NOMO-1 treated with dmso at 0.1 percent for 144 hours (cell line): ENCODE measurements around the gene LTBP2.

Experiments used
- DNase-seq: peaks from one replicate; lab custom pipeline; 2025; ENCODE audit not compliant: unreplicated experiment; lab: John Stamatoyannopoulos, UW

Gene LTBP2

GRCh38 chr14:74573421-74574089 lies 38.5 kb downstream of the LTBP2 start:
- no peak for DNase-seq

DNA sequence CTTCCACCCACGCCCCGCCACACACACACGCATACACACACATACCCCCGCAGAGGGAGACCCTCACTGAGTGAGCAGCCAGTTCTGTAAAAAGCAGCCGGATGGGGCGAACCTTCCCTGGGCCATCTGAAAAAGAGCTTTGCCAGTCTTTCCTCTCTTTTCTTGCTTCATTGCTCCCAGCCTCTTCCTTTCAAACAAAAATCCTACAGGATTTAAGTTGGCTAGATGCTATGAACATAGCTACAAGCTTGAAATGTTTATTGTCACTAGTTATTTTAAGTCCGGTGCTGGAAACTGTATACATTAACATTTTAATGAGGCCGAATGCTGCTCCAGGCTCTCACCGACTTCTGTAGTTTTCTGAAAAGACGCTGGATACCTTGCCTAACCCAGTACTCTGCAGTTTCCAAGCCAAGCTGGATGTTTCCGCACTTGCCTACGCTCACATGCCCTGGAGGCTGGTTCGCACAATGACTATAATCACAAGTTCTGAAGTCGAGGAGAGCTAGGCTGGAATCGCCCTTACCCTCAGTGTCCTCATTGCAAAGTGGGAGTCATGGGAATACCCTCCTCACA lies 39.2 kb downstream of the LTBP2 start:
- no peak for DNase-seq

- DNase-seq, result peak; percentile 34
Measured at GRCh38 chr14:74571901-74572725, 39.9 kb downstream of the LTBP2 start.

DNA sequence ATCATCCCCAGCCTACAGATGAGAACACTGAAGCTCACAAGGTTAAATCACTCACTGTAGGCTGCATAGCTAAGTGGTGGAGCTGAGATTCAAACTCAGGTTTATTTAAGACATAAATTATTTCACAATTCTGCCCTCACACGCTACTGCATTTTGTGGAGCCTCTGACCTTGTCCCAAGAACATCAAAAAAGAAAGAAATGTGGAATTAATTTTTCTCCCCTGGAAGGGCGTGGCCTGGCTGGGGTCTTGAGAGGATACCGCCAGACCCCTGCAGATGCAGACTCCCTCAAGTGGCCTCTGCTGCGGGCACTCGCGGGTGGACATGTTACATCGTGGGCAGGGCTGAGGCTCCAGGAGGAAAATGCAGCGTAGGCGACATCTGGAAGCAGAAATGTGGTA lies 40.6 kb downstream of the LTBP2 start:
- no peak for DNase-seq

GRCh38 chr14:74570696-74571095 lies 41.3 kb downstream of the LTBP2 start:
- DNase-seq, result no peak

GRCh38 chr14:74569806-74570591 lies 42.0 kb downstream of the LTBP2 start:
- DNase-seq, result no peak

DNA sequence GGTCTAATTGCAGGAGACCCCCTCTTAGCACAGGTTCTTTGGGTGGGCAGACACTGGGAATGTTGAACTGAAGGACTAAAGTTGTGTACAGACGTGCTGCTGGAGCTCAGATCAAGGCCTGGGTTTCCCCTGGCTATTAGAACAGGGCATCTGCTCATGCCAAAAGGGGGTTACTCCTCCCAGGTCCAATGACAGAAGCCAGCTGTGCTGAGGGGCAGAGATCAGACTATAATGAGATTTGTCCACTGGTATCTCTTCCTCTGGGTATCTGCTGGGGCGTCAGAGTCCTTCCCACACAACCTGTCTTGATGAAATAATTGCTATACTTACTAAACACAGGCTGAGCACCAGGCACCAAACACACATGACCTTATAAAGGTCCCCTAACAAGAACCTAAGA lies 42.6 kb downstream of the LTBP2 start:
- DNase-seq, result no peak

DNA sequence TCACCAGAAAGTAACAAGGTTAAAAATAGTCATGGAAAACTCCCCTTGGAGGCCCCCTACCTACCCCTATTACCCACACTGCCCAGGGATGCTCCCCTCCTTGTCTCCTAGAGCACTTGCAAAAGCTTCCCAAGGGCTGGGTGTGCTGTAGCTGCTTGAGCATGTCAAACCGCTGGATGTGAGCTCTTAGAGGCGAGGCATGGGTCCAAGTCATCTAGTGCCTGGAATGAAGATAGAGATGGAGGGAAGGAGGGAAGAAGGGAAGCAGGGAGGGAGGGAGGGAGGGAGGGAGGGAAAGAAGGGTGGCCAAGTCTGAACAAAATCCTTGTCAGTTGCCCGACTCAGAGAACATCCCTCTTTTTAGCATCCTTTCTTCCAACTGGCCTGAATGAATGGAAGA lies 43.1 kb downstream of the LTBP2 start:
- no peak for DNase-seq

DNA sequence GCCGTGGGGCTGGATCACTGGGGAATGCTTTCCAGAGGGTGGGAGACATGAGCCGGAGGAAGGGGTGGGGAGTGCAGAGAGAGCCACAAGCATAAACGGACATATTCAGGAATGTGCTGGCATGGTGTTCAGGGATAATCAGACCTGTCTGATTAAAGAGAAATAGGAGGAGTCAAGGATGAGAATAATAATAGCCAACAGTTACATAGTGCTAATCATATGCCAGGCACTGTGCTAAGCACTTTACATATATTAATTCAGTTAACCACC lies 43.7 kb downstream of the LTBP2 start:
- no peak for DNase-seq

DNA sequence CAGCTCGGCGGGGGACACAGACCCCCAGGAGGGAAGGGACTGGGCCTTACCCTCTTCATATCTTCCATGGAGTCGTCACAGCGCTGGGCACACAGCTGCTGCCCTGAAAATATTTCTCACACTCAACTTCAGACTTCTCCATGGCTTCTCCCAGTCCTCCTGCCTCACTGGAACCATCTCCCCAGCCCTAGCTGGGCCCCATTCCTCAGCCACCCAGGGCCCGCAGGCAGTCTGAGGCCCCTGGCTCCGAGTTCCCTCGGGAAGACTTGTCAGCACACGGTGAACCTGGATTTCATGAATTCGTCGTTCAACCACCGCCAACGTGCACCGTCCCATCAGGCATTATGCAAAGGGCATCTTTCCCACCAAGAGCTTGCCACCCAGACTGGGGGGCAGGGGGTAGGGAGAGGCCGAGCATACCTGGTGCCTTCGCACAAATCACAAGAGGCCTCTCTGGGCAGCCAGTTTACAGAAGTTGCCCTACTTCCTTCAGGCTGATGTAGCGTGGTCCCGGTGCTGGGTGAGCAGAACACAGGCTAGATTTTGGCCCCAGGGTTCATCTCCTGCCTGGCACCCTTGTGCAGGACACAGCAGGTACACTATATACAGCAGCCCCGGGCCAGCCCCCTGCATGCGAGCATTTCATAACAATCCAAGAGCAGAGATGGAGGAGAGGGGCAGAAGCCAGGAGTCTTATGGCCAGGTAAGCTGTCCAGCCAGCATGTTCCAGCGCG lies 44.2 kb downstream of the LTBP2 start:
- no peak for DNase-seq

DNA sequence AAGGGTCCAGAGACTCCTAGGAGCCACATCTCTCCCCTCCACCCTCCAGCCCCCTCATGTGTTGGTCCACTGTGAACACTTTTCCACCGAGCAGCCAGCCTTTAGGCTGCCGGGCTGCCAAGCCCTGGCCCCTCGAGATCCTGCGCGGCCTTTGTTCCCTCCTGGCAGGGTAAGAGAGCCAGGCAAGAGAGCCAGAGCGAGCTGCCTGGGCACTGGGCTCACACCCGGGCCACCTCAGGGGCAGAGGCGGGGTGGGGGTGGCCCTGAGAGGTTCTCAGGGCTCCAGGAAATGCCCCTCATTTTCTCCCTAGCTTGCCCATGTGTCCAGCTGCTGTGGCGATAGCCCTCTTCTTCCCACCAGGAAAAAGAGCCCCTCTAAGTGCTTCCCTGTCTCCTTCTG lies 44.8 kb downstream of the LTBP2 start:
- DNase-seq, result no peak

- DNase-seq, result no peak
Measured at GRCh38 chr14:74566174-74567141, 45.6 kb downstream of the LTBP2 start.

DNA sequence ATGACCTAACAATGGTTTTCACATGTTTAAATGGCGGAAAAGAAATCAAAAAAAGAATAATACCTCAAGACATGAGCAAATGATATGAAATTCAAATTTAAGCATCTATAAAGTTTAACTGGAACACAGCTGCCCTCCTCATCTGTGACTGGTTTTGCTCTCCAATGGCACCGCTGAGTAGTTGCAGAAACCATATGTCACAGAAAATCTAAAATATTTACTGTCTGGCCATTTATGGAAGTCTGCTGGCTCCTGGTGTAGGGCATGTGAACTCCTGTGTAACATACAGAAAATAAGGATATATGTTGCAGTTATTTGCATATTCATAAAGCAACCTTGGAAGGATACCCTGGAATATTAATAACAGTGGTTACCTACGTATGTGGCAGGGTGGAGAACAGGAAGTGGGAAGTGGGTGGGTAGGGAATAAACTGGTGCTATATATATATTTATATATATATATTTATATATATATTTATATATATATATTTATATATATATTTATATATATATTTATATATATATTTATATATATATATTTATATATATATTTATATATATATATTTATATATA lies 48.4 kb downstream of the LTBP2 start:
- DNase-seq, result no peak

DNA sequence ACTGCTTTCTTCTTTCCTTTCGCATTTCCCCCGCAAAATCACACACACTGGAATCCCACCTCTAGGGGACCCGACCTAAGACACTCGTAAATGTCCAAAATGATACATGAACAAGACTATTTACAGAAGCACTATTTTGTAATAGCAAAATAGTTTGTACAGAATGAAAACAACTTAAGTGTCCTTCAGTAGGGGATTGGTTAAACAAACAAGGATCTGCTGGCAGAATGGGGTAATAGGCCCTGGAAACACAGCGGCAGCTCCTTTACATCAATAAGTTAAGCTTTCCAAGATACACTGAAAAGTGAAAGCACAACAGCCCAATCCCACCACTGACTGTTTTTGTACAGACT lies 48.8 kb downstream of the LTBP2 start:
- DNase-seq, result no peak

GRCh38 chr14:74562515-74563232 lies 49.4 kb downstream of the LTBP2 start:
- no peak for DNase-seq

DNA sequence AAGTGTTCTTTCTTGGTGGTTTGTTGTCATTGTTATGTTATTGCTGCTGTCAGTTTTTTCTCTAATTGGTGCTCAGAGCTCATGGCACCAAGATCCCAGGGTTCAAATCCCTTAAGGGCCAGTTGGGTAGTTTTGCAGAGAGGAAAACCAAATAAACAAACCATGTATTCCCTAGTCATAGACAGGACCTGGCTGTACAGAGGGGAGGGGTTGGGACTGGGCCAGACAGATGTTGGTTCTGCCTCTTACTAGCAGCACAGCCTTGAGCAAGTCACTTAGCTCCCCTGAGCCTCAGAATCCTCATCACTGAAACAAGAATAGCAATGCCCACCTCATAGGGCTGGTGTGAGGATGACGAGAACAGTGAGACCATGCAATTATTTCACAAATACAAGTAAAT lies 53.4 kb downstream of the LTBP2 start:
- DNase-seq, result no peak

GRCh38 chr14:74557691-74558090 lies 54.3 kb downstream of the LTBP2 start:
- no peak for DNase-seq

- no peak for DNase-seq
Measured at GRCh38 chr14:74555476-74556050, 56.5 kb downstream of the LTBP2 start.
